Smooth muscle cell of the brain vasculature (primary cell): ENCODE results near the gene IDH3B.
A peak's percentile ranks its signal among the peaks of the same experiment; 100 is the strongest.

Experiments
- DNase-seq: peaks from one replicate; pipeline ENCODE4 v3.0.0-alpha.2; 2012; ENCODE audit warnings: low read depth, low spot score

IDH3B gene

DNA sequence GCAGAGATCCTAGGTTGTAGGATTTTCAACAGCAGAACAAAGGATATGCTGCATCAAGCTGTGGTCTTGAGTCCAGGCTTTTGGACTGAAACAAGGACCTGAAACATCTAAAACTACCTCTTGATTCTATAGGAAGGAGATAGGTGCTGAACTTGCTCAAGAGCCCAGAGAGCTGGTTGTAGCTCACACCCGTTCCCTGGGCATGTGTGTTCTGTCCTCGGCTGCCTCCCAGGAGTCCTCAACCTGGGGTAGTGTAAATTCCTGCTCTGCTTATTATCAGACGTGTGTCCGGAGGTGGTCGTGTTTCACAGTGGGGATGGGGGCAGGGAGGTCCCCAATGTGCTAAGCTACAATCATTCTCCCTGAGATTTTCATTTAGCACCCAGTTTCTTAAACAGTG, 6.8 kb downstream of the IDH3B start:
- DNase-seq: no peak

DNA sequence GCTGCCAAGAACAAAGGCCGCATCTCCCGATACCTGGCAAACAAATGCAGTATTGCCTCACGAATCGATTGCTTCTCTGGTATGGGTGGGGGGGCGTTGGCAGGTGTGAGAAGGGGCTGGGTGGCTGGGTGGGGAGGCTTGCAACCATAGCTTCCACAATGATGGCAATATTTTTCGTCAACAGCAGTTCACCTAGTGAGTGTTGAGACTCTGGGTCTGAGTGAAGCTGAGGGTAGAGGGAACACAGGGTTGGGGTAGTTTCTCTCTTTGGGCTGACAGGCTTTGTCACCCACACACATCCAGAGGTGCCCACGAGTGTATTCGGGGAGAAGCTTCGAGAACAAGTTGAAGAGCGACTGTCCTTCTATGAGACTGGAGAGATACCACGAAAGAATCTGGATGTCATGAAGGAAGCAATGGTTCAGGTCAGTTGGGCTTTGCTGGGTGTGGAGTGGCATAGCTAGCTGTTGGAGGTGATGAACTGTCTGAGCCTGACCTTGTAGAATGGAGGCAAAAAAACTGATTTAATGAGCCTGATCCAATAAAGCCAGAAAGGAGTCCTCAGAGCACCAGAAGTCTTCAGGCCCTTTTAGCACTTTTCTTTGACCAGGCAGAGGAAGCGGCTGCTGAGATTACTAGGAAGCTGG, 7.4 kb downstream of the IDH3B start:
- DNase-seq: no peak

DNA sequence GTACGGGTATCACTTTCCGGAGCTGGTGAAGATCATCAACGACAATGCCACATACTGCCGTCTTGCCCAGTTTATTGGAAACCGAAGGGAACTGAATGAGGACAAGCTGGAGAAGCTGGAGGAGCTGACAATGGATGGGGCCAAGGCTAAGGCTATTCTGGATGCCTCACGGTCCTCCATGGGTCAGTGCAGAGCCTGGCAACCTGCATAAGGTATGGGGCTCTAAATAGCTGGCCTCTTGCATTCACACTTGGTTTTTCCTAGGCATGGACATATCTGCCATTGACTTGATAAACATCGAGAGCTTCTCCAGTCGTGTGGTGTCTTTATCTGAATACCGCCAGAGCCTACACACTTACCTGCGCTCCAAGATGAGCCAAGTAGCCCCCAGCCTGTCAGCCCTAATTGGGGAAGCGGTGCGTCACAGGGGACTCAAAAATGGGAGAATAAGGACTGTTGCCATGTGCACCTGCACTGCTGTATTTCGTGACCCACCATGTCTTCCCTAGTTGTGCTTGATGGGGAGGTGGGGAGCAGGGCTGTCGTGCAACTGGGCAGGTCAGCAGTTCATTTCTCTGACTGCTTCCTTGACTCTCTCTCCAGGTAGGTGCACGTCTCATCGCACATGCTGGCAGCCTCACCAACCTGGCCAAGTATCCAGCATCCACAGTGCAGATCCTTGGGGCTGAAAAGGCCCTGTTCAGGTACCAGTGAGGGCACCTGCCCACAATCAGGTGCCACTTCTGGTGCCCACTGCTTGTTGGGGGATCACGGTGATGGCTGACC, 8.5 kb downstream of the IDH3B start:
- DNase-seq: no peak

DNA sequence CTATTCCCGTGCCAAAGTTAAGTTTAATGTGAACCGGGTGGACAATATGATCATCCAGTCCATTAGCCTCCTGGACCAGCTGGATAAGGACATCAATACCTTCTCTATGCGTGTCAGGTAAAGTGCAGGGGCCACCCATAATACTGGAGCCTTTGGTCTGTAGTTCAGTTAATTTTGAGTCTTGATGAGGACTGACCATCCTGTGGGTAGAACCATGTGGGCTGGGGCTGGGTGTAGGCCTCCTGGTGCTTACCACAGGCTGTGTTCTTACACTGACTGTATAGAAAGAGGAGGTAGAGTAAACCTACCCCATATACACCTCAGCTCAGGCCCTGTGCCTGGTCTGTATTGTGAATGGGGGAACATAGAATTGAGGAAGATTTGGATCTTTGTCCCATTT, 9.2 kb downstream of the IDH3B start:
- DNase-seq: no peak

DNA sequence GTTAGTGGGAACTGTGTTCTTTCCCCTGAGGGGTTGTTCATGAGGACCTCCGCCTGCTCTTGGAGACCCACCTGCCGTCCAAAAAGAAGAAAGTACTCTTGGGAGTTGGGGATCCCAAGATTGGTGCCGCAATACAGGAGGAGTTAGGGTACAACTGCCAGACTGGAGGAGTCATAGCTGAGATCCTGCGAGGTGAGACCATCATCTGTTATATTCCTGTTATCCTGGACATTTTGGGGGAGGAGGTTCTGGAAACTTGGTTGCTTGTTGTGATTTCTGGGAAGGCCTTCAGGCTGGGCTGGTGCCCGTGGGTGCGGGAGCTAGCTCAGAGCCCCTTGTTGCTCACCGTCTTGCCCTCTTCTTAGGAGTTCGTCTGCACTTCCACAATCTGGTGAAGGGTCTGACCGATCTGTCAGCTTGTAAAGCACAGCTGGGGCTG, 9.6 kb downstream of the IDH3B start:
- no peak for DNase-seq

DNA sequence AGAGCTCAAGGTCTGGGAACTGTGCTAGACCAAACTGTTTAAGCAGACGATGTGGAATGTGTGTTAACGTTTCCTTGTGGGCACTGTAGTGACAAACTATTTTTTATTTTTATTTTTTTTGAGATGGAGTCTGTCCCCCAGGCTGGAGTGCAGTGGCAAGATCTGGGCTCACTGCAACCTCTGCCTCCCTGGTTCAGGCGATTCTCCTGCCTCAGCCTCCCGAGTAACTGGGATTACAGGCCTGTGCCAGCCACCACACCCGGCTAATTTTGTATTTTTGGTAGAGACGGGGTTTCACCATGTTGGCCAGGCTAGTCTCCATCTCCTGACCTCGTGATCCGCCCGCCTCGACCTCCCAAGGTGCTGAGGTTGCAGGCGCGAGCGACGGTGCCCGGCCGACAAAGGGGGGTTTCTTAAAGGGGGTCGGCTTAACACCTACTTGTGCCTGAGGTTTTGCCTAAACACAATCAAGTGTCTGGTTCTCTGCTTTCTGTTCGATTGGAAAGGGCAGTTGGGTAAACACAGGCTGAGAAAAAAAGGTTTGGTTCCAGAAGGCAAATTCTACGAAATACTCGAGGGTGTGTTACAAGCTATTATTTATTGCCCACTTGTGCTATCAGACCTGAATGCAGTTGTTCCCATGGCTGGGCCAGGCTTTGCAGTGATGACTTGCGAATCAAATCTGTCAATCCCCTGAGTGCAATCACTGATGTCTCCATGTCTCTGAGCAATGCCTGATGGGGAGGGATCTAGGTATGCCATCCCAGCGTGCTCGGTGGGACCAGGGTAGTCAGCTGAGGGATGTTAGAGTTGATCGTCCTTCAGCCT, 10.2 kb downstream of the IDH3B start:
- DNase-seq: no peak

DNA sequence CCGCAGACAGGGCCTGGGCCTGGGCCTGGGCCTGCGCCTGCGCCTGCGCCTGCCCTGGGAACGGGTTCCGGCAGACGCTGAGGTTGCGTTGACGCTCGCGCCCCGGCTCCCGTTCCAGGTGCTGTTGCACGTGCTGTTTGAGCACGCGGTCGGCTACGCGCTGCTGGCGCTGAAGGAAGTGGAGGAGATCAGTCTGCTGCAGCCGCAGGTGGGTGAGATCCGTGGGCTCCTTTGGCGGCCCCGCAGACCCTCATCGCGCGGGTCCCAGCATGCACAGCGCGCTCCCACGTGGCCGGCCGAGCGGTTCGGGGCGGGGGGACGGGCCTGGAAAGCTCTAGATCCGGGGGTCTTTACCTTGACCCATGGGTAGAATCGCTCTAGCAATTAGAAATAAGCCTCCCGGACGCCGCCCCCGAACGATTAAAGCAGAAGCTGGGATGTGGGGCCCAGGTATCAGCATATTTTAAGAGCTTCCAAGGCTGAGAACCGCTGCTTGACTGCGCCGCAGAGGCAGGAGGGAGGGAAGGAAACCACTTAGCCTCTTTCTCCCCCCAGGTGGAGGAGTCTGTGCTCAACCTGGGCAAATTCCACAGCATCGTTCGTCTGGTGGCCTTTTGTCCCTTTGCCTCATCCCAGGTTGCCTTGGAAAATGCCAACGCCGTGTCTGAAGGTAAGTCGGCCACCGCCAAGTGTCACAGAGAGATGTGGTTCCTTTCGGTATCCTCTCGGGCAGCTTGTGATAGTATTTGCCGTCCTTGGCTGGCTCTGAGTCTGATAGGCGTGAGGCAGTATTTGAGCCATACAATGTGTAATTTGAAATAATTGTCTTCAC, 11.1 kb downstream of the IDH3B start:
- DNase-seq: no peak

DNA sequence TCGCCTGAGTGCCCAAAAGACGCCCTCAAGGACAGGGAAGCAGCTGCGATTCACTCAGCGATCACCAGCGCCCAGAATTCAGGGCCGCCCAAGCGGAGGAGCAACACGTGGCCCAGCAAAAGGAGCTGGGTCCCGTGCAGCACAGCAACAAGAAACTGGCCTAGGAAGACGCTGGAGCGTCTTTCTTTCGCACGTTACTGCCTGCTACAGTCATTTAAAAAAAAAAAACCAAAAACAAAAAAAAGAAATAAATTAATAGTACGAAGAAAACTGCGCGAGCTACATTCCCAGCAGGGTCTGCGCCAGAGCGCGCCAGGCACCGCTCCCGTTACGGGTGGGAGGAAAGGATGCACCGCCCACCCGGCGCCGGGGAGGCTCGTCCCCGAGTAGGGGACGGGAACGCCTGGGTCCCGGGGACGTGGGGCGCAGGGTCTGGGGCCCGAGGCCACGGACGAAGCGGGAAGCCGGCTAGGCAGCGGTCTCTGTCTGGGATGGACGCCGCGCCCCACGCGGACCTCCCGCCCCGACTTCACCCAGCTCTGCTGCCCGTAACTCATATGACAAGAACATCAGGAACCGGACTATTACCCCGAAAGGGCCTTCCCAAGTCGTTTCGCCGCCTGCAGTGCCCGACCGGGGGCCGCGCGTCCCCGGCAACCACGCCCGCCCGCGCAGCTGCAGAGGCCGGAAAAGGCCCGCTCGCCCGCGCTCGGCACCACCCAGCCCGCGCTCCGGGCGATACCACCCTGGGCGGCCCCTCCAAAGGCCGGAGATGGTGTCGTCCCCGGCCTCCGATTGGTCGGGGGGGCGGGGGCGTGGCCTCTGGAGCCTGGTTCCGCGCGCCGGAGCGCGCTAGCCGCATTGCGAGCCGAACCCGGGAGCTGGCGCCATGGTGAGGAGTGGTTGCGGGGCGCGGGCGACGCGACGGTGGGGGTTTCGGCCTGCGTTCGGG, 12.0 kb downstream of the IDH3B start, which contains the start of gene NOP56:
Gene NOP56, plus strand, starts transcription at position 861 of the 952 bp plus-strand sequence. Its CDS starts 29 bp downstream, at position 890.
- peak; percentile 64 for DNase-seq

DNA sequence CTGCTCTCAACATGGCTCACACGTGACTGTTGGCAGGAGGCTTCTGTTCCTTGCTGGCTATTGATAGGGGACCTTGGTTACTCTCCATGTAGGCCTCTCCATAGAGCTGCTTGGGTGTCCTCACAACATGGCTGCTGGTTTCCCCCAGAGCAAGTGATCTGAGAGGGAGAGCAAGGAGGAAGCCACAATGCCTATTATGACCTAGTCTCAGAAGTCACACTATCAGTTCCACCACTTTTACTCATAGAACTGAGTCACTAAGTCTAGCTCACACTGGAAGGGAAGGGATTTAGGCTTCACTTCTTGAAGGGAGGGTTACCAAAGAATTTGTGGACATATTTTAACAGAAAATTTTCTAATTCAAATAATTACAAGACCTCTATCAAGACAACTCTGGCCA, 20.3 kb downstream of the IDH3B start:
- DNase-seq: no peak

DNA sequence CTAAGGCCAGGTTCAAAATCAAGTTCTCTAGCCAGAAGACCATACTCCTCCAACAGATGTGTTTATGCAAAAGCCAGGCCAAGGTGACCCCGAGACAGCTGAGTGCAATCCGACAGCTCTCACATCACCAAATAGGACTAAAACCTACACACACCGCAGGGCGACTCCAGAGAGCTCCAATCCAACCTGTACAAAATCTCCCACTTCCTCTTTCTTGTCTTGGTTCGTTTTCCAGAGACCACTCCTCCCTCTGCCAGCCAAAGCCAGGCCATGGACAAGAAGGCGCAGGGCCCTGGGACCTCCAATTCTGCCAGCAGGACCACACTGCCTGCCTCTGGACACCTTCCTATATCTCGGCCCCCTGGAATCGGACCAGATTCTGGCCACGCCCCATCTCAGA, 23.1 kb downstream of the IDH3B start:
- no peak for DNase-seq

DNA sequence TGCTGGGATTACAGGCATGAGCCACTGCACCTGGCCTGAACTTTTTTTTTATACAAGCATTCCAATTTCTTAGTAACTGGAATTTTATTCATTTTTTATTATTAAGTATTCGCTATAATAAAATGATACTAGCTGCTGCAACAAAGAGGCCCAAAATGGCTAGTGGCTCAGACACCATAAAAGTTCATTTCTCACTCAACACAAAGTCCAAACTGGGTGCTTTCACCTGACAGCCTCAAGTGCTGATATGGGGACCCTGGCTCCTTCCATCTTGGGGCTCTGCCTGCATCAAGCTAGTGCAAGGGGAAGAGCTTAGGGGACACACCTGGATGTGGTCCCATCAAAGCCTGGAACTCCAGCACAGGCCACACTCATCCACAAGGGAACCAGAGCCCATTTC, 23.8 kb downstream of the IDH3B start:
- DNase-seq: no peak

DNA sequence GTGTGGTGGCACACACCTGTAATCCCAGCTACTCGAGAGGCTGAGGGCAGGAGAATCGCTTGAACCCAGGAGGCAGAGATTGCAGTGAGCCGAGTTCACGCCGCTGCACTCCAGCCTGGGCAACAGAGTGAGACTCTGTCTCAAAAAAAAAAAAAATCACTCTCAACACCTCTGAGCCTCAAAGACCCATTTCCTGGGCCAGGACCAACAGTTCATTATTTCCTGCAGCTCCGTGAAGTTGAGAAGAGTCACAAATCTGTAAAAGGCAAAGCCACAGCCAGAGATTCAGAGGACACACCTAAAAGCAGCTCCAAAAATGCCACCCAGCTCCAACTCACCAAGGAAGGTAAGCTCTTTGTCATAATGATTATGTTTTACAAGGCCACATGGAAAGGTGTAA, 26.8 kb downstream of the IDH3B start:
- no peak for DNase-seq

DNA sequence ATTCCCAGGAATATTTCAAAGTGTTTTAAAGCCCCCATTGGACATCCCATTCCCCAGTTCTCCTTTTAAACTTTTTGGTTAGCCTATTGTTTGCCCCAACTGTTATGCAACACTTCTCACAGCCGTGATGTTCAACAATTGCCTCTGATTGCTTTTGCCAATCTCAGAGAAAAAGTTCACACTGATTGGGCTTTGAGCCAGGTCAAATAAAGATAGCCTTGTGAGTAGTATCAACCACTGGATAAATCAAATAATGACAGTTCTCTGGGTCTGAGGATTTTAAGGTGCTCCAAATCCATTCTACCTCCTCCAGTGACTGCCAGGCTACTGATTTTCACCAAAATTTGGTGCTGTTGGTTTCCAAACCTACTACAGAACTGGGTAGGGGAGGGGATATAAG, 30.6 kb downstream of the IDH3B start:
- DNase-seq: no peak

DNA sequence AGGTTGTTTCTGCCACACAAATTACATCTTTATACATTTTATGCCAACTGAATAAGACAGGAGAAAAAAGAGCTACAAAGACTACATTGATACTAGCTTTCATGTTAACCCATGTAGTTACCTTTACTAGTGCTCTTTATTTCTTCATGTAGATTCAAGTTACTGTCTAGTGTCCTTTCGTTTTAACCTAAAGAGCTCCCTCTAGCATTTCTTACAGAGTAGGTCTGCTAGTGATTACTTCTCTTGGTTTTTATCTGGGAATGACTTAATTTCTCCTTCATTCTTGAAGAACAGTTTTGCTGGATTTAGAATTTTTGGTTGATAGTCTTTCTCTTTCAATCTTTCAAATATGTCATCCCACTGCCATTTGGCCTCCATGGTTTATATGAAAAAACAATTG, 32.8 kb downstream of the IDH3B start:
- no peak for DNase-seq

DNA sequence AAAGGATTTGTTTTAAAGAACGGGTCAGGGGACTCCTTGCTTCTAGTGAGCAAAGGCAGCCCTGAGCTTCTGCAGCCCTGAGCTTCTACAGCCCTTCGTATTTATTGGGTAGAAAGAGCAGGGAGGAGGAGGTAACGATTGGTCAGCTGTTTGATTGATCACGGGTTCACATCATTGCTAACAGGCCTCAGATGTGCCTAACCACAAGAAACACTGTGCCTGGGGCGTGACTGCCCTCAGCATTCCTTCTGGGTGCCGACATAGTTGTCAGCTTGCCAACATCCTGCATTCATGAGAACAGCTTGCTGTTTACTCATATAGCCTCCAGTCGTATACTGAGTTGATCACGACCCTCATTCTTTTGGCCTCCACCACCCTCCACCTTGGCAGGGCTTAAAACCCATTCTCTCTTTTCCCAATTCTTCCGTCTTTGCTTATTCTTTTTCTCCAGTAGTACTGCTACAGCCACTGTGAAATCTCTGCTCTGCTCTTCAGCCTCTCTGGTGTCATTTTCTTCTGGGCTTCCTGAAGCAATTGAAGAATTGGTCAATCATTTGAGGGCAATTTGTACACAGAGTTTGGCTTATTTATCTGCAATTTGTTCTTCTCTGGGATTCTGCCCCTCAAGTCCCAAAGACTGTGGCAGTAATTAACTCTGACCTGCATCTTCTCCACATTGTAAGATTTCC, 37.0 kb downstream of the IDH3B start:
- DNase-seq: no peak

DNA sequence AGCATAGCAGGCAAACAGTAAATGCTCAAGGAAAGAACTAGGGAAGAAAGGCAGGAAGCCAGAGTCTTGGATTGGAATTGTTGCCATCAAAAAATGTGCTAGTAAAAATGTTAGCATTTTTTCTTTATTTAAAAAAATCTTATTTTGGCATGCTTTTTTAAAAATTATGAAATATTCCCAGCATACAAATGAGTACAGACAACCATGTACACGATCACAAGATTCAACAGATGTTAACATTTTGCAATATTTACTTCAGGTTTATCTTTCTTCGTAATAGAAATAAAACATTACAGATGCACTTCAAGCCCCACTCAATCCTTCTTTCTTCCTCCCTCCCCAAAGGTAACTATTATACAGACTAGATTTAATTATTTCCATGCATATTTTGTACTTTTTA, 39.0 kb downstream of the IDH3B start:
- no peak for DNase-seq

DNA sequence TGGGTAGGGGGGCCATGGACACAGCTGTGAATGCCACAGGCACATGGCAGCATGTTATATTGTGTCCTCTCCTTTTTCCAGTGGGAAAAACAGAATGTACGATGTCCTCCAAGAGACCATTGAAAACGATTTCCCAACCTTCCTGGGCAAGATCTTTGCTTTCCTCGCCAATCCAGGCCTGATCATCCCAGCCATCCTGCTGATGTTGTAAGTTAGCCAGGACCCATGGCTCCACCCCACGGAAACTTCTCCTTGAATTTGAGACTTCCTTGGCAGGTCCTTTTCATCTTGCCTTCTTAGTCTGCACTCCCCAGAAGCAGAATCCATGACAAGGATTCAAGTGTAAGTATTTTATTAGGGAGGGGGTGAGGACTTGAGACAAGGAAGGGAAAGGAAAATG, 39.8 kb downstream of the IDH3B start:
- DNase-seq: no peak

DNA sequence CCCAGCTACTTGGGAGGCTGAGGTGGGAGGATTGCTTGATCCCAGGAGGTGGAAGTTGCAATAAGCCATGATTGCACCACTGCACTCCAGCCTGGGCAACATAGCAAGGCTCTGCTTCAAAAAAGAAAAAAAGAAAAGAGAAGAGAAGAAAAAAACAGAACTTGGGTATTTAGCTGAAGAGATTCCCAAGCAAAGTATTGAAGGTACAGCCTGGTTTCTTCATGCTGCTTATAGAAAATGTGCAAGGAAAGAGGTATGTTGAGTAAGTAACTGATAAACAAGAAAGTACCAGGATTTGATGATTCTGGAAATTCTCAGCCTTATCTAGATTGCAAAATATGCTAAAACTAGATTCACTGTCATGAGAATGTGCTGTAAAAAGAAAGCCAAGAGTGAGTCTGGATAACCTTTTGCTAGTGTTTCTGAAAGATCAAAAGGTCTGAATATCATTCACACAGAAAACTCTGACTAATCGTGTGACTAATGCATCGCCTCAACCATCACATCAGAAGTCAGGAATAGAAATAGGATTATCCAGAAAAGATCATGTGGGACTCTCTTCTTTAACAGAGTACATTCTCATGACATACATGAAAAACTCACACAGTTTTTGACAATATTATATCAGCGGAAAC, 43.9 kb downstream of the IDH3B start:
- DNase-seq: no peak

DNA sequence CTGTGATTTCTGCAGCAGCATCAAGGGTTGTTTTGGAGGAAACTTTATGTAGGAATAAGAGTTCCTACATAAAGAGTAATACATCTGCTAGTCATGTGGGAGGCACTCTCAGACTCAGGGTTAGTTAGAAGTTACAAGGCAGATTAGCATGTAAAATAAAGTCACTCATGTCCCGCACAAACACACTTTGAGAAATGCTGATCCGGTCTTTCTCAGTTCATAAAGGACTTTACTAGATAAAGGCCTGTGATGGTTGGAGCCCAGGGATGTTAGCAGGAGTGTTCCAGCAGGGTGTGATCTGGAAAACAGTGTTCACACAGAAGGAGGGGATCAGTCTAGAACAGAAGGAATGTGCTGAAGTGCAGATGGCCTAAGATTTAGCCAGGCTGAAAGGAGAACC, 44.7 kb downstream of the IDH3B start:
- DNase-seq: no peak
